Measurements from ENCODE around the gene TULP3. TPM values are rescaled to one million over a fixed set of nuclear protein-coding genes. Genes with fewer than 3 reads are reported as not detected.

TULP3 gene
- total RNA-seq, 1 donor from 2014 or later: 31.2 TPM

DNA sequence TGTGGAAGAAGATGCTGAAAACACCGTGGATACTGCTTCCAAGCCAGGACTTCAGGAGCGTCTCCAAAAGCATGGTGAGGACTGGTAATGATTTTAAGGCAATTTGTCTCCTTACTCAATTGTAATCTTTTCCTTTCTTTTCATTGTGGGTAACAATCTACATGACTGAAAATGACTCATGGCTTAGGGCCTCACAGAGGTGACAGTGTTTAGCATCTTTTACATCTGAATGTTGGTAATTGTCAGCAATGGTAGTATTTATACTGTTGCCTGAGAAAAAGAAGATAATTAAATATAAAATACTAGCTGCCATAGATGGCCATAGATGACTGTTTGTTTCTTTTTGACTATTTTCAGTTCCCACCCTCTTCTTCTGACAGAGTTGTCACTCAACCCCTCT lies 31.6 kb downstream of the TULP3 start:
- Mint-ChIP-seq H3K36me3 (ENCODE audit: unreplicated experiment) (peaks cover 47% of the 10 kb centered on the region), H3K4me1 (ENCODE audit: unreplicated experiment) (peaks cover 1% of the 10 kb centered on the region), H3K4me3 (ENCODE audit: unreplicated experiment) (no peak overlapping the region), H3K9me3 (ENCODE audit: unreplicated experiment) (no peaks in the 10 kb centered on the region), H3K27ac (ENCODE audit: unreplicated experiment) (no peak overlapping the region), H3K27me3 (ENCODE audit: unreplicated experiment) (no peaks in the 10 kb centered on the region)
- TF ChIP-seq, protein P1, sequence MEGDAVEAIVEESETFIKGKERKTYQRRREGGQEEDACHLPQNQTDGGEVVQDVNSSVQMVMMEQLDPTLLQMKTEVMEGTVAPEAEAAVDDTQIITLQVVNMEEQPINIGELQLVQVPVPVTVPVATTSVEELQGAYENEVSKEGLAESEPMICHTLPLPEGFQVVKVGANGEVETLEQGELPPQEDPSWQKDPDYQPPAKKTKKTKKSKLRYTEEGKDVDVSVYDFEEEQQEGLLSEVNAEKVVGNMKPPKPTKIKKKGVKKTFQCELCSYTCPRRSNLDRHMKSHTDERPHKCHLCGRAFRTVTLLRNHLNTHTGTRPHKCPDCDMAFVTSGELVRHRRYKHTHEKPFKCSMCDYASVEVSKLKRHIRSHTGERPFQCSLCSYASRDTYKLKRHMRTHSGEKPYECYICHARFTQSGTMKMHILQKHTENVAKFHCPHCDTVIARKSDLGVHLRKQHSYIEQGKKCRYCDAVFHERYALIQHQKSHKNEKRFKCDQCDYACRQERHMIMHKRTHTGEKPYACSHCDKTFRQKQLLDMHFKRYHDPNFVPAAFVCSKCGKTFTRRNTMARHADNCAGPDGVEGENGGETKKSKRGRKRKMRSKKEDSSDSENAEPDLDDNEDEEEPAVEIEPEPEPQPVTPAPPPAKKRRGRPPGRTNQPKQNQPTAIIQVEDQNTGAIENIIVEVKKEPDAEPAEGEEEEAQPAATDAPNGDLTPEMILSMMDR (IDR thresholded peaks at IDR 0.05): no peak
- no peak for DNase-seq (ENCODE audit: extremely low spot score, unreplicated experiment)

DNA sequence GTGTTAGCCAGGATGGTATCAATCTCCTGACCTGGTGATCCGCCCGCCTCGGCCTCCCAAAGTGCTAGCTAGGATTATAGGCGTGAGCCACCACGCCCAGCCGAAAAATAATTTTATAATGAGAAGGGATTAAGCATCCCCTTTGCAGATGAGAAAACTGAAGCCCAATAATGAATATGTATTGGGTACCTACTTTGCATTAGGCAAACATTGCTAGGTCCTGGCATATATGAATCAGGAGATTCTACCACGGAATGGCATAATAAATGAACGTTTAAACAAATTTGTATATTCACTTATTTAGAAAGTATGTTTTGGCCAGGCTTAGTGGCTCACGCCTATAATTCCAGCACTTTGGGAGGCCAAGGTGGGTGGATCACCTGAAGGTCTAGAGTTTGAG lies 32.4 kb downstream of the TULP3 start:
- no peak for DNase-seq (ENCODE audit: extremely low spot score, unreplicated experiment)
- Mint-ChIP-seq H3K4me3 (ENCODE audit: unreplicated experiment) (no peak overlapping the region), H3K27me3 (ENCODE audit: unreplicated experiment) (no peaks in the 10 kb centered on the region), H3K36me3 (ENCODE audit: unreplicated experiment) (peaks cover 52% of the 10 kb centered on the region), H3K9me3 (ENCODE audit: unreplicated experiment) (no peaks in the 10 kb centered on the region), H3K4me1 (ENCODE audit: unreplicated experiment) (peaks cover 1% of the 10 kb centered on the region), H3K27ac (ENCODE audit: unreplicated experiment) (no peak overlapping the region)
- TF ChIP-seq, protein P1 (IDR thresholded peaks at IDR 0.05): no peak

DNA sequence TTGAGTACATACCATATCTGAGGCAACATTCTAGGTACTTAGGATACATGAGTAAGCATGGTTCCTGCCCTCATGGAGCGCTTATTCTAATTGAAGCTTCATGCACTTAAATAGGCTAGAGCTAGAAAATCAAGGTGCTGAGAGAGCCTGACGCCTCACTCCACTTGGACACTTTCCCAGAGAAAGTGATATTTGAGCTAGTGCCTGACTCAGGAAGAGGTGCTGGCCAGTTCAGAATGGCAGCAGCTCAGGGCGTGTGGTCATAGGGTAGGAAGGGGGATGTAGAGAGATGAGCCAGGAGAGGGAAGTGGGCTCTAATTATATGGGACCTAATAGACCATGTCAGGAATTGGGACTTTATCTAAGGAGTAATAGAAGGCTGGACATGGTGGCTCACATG lies 33.3 kb downstream of the TULP3 start:
- H3K27me3 Mint-ChIP-seq (ENCODE audit: unreplicated experiment): no peaks in the 10 kb centered on the region
- H3K9me3 Mint-ChIP-seq (ENCODE audit: unreplicated experiment): no peaks in the 10 kb centered on the region
- no peak overlapping the region for H3K4me3 Mint-ChIP-seq (ENCODE audit: unreplicated experiment)
- H3K36me3 Mint-ChIP-seq (ENCODE audit: unreplicated experiment): peaks cover 49% of the 10 kb centered on the region
- DNase-seq (ENCODE audit: extremely low spot score, unreplicated experiment): no peak
- peaks cover 1% of the 10 kb centered on the region for H3K4me1 Mint-ChIP-seq (ENCODE audit: unreplicated experiment)
- H3K27ac Mint-ChIP-seq (ENCODE audit: unreplicated experiment): no peak overlapping the region
- TF ChIP-seq, protein P1 (IDR thresholded peaks at IDR 0.05): no peak

DNA sequence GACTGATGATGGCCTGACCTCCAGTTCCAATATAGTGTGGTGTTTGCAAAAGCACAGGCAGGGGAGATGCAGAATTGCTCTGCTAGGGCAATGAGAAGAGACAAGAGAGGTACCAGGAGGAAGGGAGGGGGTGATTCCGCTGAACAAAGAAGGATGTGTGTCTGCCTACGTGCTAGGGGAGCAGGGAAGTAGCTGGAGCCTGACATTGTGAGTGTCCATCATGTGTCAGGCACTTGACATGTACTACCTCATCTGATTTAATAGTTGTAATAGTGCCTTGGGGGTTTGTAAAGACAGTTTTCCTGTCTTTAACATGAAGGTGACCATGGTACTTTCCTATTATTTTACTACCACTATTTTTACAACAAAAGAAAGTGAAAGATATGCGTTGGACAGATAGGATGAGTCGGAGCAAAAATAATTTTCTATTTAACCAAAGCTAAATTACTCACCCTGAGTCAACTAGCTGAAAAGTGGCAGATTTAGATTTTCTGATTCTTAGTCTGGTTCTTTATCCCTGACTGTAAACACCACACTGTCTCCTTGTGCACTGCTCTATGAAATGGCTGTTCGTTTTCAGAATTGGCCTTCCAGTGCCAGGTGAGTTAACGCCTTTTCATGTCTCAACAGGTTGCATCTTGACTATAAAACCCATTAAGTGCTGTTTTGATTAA lies 34.8 kb downstream of the TULP3 start:
- DNase-seq (ENCODE audit: extremely low spot score, unreplicated experiment): no peak
- H3K27me3 Mint-ChIP-seq (ENCODE audit: unreplicated experiment): no peaks in the 10 kb centered on the region
- H3K27ac Mint-ChIP-seq (ENCODE audit: unreplicated experiment): no peak overlapping the region
- TF ChIP-seq, protein P1 (IDR thresholded peaks at IDR 0.05): no peak
- H3K9me3 Mint-ChIP-seq (ENCODE audit: unreplicated experiment): no peaks in the 10 kb centered on the region
- peaks cover 47% of the 10 kb centered on the region for H3K36me3 Mint-ChIP-seq (ENCODE audit: unreplicated experiment)
- peaks cover 1% of the 10 kb centered on the region for H3K4me1 Mint-ChIP-seq (ENCODE audit: unreplicated experiment)
- no peak overlapping the region for H3K4me3 Mint-ChIP-seq (ENCODE audit: unreplicated experiment)

DNA sequence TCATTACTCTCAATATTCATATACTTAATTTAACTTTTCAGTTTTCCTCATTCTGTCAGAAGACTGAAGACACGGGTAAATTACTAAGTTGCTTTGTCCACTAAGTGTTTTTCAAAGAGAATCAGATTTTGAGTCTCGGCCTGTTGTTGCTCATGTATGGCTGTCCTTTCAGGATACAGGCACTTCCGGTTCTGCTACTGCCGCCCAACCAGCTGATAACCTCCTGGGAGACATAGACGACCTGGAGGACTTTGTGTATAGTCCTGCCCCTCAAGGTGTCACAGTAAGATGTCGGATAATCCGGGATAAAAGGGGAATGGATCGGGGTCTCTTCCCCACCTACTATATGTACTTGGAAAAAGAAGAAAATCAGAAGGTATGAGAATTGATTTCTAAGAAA lies 40.2 kb downstream of the TULP3 start:
- Mint-ChIP-seq H3K27me3 (ENCODE audit: unreplicated experiment) (no peaks in the 10 kb centered on the region), H3K4me3 (ENCODE audit: unreplicated experiment) (no peak overlapping the region), H3K4me1 (ENCODE audit: unreplicated experiment) (no peaks in the 10 kb centered on the region), H3K36me3 (ENCODE audit: unreplicated experiment) (peaks cover 39% of the 10 kb centered on the region), H3K9me3 (ENCODE audit: unreplicated experiment) (no peaks in the 10 kb centered on the region), H3K27ac (ENCODE audit: unreplicated experiment) (no peak overlapping the region)
- TF ChIP-seq, protein P1 (IDR thresholded peaks at IDR 0.05): no peak
- no peak for DNase-seq (ENCODE audit: extremely low spot score, unreplicated experiment)
